GM18499 (cell line): Measurements from ENCODE around the gene NOL12.

ENCODE experiments used
- ATAC-seq: cut with Tn5 transposase; IDR thresholded peaks from one replicate; pipeline ENCODE4 v1.9.1; 2021; ENCODE audit warnings: moderate number of reproducible peaks; ENCODE audit not compliant: insufficient read depth, unreplicated experiment

Gene NOL12

GRCh38 chr22:37659066-37659896 is 26.9 kb upstream of the NOL12 start:
- ATAC-seq, result no peak

DNA sequence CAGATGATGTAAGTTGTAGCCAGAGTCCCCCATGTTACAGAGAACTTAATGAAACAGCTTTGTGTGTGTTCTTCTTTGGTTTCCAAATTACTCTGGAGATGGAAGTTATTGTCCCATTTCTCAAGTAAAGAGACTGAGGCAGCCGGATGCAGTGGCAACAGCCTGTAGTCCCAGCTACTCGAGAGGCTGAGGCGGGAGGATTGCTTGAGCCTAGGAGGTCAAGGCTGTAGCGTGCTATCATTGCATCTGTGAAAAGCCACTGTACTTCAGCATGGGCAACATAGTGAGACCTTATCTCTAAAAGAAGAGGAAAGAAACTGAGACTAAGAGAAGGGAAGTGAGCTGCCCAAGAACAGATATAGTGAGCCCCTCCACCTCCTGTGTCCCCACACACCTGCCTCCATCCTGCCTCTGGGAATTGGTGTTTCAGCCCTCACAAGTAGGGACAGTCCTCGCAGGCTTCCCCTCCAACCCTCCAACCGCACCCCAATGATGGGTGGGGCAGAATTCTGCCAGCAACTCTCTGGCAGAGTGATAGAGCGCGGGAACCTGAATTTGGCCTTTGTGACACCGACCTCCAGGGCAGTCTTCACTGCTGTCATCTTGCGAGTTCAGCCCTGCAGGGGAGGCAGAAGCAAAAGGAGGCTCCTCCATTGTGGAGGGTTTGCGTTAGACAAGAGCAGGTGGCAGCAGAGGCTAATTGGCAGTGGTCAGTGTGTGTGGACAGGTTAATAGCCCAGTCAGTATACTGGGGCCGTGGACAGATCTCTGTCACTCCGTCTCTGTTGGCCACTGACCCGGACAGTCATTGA is 26.0 kb upstream of the NOL12 start:
- ATAC-seq, result no peak

GRCh38 chr22:37660709-37661045 is 25.5 kb upstream of the NOL12 start:
- no peak for ATAC-seq

DNA sequence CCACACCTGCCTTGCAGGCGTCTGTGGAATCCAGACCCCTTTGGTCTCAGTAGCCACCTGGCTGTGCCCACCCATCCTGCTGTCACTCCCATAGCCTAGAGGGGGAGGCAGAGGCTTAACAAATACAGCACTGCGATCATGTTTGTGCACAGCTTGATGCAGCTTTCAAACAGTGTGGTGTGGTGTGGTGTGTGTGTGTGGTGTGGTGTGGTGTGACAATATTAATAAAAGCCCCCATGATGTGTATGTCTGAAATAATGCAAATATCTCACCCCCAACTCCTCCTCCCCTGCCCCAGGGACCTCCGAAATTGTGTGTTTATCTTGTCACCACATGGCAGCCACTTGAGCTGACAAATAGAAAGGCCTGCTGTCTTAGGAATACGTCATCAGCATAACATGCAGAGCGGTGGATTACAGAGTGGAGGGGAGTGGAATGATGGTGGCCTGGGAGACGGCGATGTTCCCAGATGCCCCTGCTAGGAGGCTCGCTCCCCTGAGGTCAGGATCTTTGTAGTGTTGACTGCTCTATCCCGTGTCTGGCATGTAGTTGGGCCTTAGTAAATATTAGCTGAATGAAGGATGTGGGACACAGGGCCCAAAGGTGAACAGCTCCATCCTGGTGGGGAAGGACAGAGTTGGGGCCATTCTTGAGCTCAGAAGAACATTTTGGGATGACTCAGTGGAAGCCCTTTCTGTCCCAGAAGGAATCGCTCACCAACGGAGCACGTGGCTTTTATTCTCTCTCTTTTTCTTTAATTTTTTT is 24.8 kb upstream of the NOL12 start:
- ATAC-seq, result no peak

- ATAC-seq, result no peak
Observed at GRCh38 chr22:37662039-37662438, 24.1 kb upstream of the NOL12 start.

GRCh38 chr22:37663521-37664140 is 22.5 kb upstream of the NOL12 start:
- no peak for ATAC-seq

- ATAC-seq, result no peak
Observed at GRCh38 chr22:37664249-37665101, 21.7 kb upstream of the NOL12 start.

- ATAC-seq, result no peak
Observed at GRCh38 chr22:37665487-37665886, 20.7 kb upstream of the NOL12 start.

DNA sequence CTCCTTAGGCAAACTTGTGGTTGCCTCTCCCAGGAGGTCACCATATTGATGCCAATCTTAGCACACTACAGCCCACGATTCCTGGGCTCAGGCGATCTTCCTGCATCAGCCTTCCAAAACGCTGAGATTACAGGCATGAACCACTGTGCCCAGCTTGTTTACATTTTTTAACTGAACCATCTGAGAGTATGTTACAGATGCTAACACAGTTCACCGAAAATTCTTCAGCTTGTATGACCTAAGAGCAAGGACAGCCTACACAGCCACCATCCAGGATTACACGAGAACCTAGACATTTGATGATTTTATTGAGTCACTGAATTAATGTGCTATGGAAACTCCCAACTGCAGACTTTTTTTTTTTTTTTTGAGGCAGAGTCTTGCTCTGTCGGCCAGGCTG is 16.6 kb upstream of the NOL12 start:
- ATAC-seq, result no peak

GRCh38 chr22:37672206-37672919 is 13.8 kb upstream of the NOL12 start:
- no peak for ATAC-seq

GRCh38 chr22:37672920-37673455 is 13.2 kb upstream of the NOL12 start:
- ATAC-seq, result no peak

- no peak for ATAC-seq
Observed at GRCh38 chr22:37674248-37674647, 11.9 kb upstream of the NOL12 start.

DNA sequence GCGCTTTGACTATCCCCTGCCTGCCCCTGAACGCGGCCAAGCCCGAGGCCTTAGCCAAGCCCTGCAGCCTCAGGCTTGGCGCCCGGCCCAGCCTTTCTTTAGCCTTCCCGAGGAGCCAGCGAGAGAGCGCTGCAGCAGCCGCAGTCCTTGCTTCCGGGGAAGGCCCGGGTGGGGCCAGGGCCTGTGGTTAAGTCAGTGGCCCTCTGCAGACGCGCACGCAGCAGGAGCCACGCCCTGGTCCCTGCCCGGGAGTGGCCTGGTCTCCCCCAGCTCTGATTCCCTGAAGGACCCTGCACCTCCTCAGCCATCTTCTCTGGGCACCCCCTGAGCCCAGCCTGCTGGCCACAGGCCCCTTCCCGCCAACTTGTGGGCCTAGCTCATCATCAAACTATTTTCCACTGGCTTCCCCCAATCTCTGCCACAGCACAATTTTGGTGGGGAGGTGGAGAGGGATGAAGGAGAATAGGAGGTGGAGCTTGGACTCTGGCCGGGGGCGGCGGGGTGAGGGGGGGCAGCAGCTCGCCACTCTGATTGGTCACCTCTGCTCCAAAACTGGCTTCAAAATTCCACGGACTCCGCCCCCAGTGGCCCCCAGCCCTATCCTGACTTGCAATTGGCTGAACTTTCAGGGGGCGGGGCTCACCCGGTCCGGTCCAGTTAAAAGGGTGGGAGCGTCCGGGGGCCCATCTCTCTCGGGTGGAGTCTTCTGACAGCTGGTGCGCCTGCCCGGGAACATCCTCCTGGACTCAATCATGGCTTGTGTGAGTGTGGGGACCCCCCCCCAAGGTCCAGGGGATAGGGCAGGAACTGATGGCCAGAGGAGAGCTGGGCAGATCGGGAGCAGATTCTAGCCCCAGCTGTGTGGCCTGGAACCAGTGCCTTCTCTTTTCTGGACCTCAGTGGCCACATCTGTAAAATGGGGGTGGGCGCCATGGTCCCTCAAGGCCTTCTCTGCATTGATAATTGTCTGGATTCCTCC is 10.9 kb upstream of the NOL12 start, which contains the start of gene LGALS1:
Gene LGALS1 (plus strand): TSS at position 686 of the 979 bp plus-strand sequence. CDS start 67 bp downstream, at position 753.
- no peak for ATAC-seq

GRCh38 chr22:37675930-37676735 is 10.0 kb upstream of the NOL12 start:
- ATAC-seq, result no peak

GRCh38 chr22:37676736-37677492 is 9.2 kb upstream of the NOL12 start:
- no peak for ATAC-seq

GRCh38 chr22:37677493-37677974 is 8.6 kb upstream of the NOL12 start:
- no peak for ATAC-seq
